ENCODE results near the gene KBTBD13. TPM values are rescaled to one million over a fixed set of nuclear protein-coding genes. Genes with fewer than 3 reads are reported as not detected.

KBTBD13 gene
- total and polyA plus RNA-seq, 2 experiments from 2014 or later, result not detected

DNA sequence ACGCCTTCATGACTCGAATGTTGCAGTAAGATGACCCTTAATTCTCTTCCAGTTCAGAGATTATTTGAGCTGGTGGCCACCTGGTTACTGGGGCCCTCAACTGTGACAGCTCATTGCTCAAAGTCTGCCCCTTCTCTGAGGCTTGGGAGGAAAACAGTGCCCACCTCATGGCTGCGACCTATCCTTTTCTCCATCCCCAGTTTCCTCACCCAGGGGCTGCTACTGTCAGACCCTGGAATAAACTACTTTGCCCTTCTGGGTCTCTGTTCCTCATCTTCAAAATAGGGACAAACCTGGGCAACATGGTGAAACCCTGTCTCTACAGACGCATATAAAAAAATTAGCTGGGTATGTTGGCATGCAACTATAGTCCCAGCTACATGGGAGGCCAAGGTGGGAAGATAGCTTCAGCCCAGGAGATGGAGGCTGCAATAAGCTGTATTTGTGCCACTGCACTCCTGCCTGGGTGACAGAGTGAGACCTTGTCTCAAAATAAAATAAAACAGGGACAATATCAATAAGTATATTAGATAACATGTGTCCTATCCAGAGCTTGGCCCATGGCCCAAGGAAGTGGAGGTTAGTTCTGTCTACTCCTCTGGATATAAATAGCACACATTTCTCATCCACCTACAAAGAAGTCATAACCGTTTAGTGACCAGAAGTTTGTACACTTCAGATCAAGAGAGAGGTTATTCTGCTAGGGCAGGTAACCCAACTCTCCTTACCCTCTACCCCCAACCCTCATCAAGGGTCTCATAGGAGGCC lies 6.6 kb upstream of the KBTBD13 start:
- no peak for DNase-seq (ENCODE audit: low spot score)

DNA sequence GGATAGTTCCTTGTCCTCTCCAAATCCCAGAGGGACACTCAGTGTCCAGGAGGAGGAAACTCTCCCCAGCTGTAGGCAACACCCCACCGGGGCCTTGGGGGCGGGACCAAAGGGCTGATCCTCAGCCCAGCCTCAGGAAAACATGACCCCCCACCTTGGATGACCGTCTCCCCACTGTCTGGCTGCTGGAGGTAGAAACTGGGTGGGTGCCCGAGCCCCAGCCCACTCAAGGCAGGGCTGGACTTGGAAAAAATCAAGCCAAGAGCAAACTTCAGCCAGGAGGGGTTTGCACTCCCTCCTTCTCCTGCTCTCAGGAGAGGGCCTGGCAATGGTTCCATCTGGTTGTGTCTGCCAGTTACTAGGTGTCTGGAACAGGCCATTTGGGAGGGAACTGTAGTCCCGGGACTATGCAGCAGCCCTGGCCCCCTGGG lies 5.2 kb upstream of the KBTBD13 start:
- Mint-ChIP-seq H3K36me3 (ENCODE audit: low read depth) (no peaks in the 10 kb centered on the region; the same call in 2 of the 3 replicates), H3K4me1 (peaks cover 17% of the 10 kb centered on the region), H3K4me3 (no peak overlapping the region), H3K27ac (no peak overlapping the region), H3K9me3 (peaks cover 5% of the 10 kb centered on the region; the same call in 2 of the 3 replicates), H3K27me3 (ENCODE audit: insufficient read depth, low read depth, poor library complexity) (peaks cover 16% of the 10 kb centered on the region)
- H3K27ac ChIP-seq (ENCODE audit: low read depth), result no peak overlapping the region
- H3K79me2 ChIP-seq (replicated peaks; ENCODE audit: insufficient read depth), result no peaks in the 10 kb centered on the region
- H3K27me3 ChIP-seq (ENCODE audit: insufficient read depth), result peaks cover 11% of the 10 kb centered on the region
- peaks cover 5% of the 10 kb centered on the region; the same call in 1 of the 2 replicates for H3F3A ChIP-seq (replicated peaks; ENCODE audit: low read depth)
- H3K4me1 ChIP-seq (ENCODE audit: insufficient read depth), result peaks cover 14% of the 10 kb centered on the region
- H4K20me1 ChIP-seq (replicated peaks; ENCODE audit: insufficient read depth), result no peaks in the 10 kb centered on the region
- H3K4me3 ChIP-seq, result no peak overlapping the region
- H2AFZ ChIP-seq, result peak overlapping the region; percentile 78; the same call in 1 of the 2 replicates
- no peak for ATAC-seq
- no peaks in the 10 kb centered on the region for H3K36me3 ChIP-seq (ENCODE audit: insufficient read depth)
- DNase-seq (ENCODE audit: low spot score), result no peak
- no peaks in the 10 kb centered on the region for H3K9me2 ChIP-seq (ENCODE audit: insufficient read depth)
- no peak overlapping the region for H3K4me2 ChIP-seq
- no peak for TF ChIP-seq ZNF462 (CRISPR knock-in tag; IDR thresholded peaks at IDR 0.05)
- no peak for TF ChIP-seq JUNB (IDR thresholded peaks at IDR 0.05; ENCODE audit: unreplicated experiment)
- no peak for TF ChIP-seq POLR2AphosphoS5 (IDR thresholded peaks at IDR 0.05; ENCODE audit: low read depth)
- no peak for TF ChIP-seq NANOG (IDR thresholded peaks at IDR 0.05; ENCODE audit: borderline replicate concordance)
- no peak for TF ChIP-seq EZH2phosphoT487 (IDR thresholded peaks at IDR 0.05; ENCODE audit: unreplicated experiment)

More for the DNA sequence above, 6.6 kb upstream of the KBTBD13 start:
- Mint-ChIP-seq H3K27me3 (ENCODE audit: insufficient read depth, low read depth, poor library complexity) (peaks cover 16% of the 10 kb centered on the region), H3K4me3 (no peak overlapping the region), H3K9me3 (peaks cover 5% of the 10 kb centered on the region; the same call in 1 of the 3 replicates), H3K36me3 (ENCODE audit: low read depth) (no peaks in the 10 kb centered on the region; the same call in 2 of the 3 replicates), H3K27ac (no peak overlapping the region), H3K4me1 (peaks cover 23% of the 10 kb centered on the region)
- Histone ChIP-seq H3K27me3 (ENCODE audit: insufficient read depth) (peaks cover 11% of the 10 kb centered on the region), H3K9me2 (ENCODE audit: insufficient read depth) (no peaks in the 10 kb centered on the region), H3F3A (replicated peaks; ENCODE audit: low read depth) (peaks cover 5% of the 10 kb centered on the region; the same call in 1 of the 2 replicates), H3K79me2 (replicated peaks; ENCODE audit: insufficient read depth) (no peaks in the 10 kb centered on the region), H3K36me3 (ENCODE audit: insufficient read depth) (no peaks in the 10 kb centered on the region), H3K4me3 (no peak overlapping the region), H3K27ac (ENCODE audit: low read depth) (no peak overlapping the region), H3K4me1 (ENCODE audit: insufficient read depth) (peaks cover 25% of the 10 kb centered on the region), H2AFZ (no peak overlapping the region), H3K4me2 (no peak overlapping the region), H4K20me1 (replicated peaks; ENCODE audit: insufficient read depth) (0 out of 2 replicates have a peak, but pooled peaks cover 3% of the 10 kb centered on the region)
- no peak for TF ChIP-seq NANOG (IDR thresholded peaks at IDR 0.05; ENCODE audit: borderline replicate concordance)
- no peak for TF ChIP-seq STAT1 (IDR thresholded peaks at IDR 0.05; ENCODE audit: unreplicated experiment)
- TF ChIP-seq CREB1 (CRISPR knock-in tag; IDR thresholded peaks at IDR 0.05; ENCODE audit: low read depth), result no peak
- TF ChIP-seq CTCF (conservative IDR thresholded peaks at IDR 0.05; ENCODE audit: low read depth in 2 of 2), result no peak
- TF ChIP-seq ZNF114 (CRISPR knock-in tag; IDR thresholded peaks at IDR 0.05), result no peak
- TF ChIP-seq JUNB (IDR thresholded peaks at IDR 0.05; ENCODE audit: unreplicated experiment), result no peak
- no peak for TF ChIP-seq POLR2AphosphoS5 (IDR thresholded peaks at IDR 0.05; ENCODE audit: low read depth)
- TF ChIP-seq EZH2phosphoT487 (IDR thresholded peaks at IDR 0.05; ENCODE audit: unreplicated experiment), result no peak
- TF ChIP-seq ZNF331 (CRISPR knock-in tag; IDR thresholded peaks at IDR 0.05; ENCODE audit: low read depth), result no peak
- no peak for ATAC-seq
